Measurements from ENCODE around the gene AURKAIP1.
"Not testable (repeated sequence)": the region's sequence is repeated elsewhere in the genome, so short reads cannot be mapped to it uniquely, and the experiment has no call there.

Gene AURKAIP1

DNA sequence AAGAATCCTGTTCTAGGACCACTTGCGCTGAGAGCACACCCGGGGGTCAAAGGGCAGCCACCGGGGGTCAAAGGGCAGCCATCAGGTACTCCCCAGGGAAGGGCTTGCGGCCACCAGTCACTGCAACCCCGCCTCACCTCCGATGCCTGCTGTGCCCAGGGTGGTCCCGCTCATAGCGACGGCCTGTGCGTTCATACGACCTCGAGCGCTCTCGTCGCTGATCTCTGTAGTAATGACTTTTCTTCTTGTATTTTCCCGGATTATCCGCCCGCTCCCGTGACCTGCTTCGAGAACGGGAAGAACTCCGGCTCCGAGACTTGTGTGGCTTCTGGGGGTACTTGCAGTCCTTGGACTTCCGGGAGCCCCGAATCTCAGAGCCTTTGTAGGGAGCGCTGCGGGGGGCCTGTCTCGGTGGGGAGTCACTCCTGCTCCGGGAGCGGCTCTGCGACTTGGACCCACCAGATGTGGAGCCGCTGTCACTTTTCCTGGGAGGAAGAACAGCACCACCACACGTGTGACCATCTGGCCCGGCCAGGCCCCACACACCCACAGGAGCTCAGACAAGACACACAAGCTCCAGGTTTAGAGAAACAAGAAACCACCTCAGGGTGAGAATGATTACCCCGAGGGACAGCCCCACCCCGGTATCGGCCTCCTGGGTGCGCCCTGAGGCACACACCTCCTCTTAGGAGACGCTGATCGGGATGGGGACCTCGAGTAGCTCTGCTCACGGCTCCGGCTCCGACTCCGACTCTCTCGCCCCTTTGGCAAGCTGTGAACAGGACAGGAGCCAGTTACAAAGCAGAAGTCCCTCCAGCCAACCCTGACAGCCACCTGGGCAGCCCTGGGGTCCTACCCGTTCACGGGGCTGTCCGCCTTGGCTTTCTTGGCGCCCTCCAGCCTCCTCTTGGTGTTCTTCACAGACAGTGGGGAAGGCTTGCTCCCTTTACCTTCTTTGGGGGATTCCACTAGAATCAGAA, 12.4 kb upstream of the AURKAIP1 start:
- TF ChIP-seq, protein P1, sequence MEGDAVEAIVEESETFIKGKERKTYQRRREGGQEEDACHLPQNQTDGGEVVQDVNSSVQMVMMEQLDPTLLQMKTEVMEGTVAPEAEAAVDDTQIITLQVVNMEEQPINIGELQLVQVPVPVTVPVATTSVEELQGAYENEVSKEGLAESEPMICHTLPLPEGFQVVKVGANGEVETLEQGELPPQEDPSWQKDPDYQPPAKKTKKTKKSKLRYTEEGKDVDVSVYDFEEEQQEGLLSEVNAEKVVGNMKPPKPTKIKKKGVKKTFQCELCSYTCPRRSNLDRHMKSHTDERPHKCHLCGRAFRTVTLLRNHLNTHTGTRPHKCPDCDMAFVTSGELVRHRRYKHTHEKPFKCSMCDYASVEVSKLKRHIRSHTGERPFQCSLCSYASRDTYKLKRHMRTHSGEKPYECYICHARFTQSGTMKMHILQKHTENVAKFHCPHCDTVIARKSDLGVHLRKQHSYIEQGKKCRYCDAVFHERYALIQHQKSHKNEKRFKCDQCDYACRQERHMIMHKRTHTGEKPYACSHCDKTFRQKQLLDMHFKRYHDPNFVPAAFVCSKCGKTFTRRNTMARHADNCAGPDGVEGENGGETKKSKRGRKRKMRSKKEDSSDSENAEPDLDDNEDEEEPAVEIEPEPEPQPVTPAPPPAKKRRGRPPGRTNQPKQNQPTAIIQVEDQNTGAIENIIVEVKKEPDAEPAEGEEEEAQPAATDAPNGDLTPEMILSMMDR (IDR thresholded peaks at IDR 0.05; ENCODE audit: insufficient read depth, low read length, missing control alignments) = no peak
- CTCF ChIA-PET = interaction anchor here (1.0 to 9.9 kb wide), 6 partner anchors 9 to 15 kb away, joined by 3 to 66 read pairs (median 5); partner anchors contain the start of genes AURKAIP1 and CCNL2
- H3K4me3 ChIP-seq (ENCODE audit: low read depth, low read length) = no peak overlapping the region
- no peak for DNase-seq (ENCODE audit: low read depth, low spot score)
- POLR2A ChIA-PET = interaction anchor here (1.1 to 1.8 kb wide), 3 partner anchors 12 kb away, joined by 3 to 6 read pairs (median 5); partner anchors contain the start of genes AURKAIP1 and CCNL2

DNA sequence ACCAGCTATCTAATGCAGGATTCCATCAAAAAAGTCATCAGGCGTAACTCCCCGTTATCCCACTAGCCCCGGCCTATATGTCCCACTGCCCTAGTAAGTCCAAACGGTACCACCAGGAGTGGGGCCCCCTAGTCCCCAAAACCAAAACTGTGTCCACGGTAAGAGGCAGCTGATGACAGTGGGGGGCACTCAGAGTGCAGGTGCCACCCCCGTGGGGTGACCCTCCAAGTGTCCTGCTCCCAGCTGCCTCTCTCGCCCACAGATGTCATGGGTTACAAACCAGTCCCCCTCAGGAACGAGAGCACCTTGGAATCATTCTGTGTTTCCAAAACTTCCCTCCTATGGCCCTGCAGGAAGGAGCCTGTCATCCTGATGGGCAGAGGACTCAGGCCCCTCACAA, 10.9 kb upstream of the AURKAIP1 start:
- POLR2A ChIA-PET = interaction anchor here (0.6 to 1.8 kb wide), 4 partner anchors 10 to 192 kb away, joined by 3 to 8 read pairs (median 6); partner anchors contain the start of genes AURKAIP1 and CCNL2
- TF ChIP-seq, protein P1 (IDR thresholded peaks at IDR 0.05; ENCODE audit: insufficient read depth, low read length, missing control alignments) = no peak
- no peak for DNase-seq (ENCODE audit: low read depth, low spot score)
- no peak overlapping the region for H3K4me3 ChIP-seq (ENCODE audit: low read depth, low read length)
- CTCF ChIA-PET = interaction anchor here (1.1 to 9.9 kb wide), 3 partner anchors 14 to 42 kb away, joined by 3 to 66 read pairs (median 9); partner anchors contain the start of gene CCNL2

DNA sequence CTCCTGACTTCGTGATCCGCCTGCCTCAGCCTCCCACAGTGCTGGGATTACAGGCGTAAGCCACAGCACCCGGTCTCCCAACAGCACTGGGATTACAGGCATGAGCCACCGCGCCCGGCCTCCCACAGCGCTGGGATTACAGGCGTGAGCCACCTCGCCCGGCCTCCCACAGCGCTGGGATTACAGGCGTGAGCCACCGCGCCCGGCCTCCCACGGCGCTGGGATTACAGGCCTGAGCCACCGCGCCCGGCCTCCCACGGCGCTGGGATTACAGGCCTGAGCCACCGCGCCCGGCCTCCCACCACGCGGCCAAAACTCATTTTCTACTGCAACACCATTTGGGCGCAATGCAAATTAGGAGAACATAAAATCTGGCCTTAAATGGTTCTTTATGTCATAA, 10.3 kb upstream of the AURKAIP1 start:
- H3K4me3 ChIP-seq (ENCODE audit: low read depth, low read length); DNase-seq (ENCODE audit: low read depth, low spot score): not testable (repeated sequence)
- CTCF ChIA-PET = interaction anchor here (1.1 to 9.9 kb wide), 2 partner anchors 15 to 42 kb away, joined by 3 to 66 read pairs; partner anchors contain the start of gene CCNL2
- POLR2A ChIA-PET = interaction anchor here (0.6 to 1.8 kb wide), 2 partner anchors 10 to 193 kb away, joined by 3 to 8 read pairs; partner anchors contain the start of gene AURKAIP1

DNA sequence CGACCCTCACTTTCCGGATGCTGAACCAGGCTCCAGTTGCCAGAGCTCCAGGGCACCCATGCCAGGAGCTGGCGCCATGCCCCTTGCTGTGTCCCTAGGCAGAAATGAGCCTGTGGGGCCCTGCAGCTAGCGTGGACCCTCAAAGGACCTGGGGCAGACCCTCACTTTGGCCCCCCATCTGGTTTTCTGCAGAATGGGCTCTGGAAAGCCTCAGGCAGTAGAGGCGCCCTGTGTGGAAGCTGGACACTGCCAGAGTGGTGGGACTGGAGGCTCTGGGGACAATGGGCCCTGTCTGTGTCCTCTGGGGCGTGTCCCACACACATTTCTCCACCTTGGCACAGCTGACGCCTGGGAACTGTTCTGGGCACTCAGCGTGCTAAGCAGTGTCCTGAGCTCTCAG, 6.3 kb upstream of the AURKAIP1 start:
- POLR2A ChIA-PET = no interaction called here
- TF ChIP-seq, protein P1 (IDR thresholded peaks at IDR 0.05; ENCODE audit: insufficient read depth, low read length, missing control alignments) = no peak
- CTCF ChIA-PET = interaction anchor here (2.5 kb wide), 1 partner anchor 19 kb away, joined by 8 read pairs; no protein-coding TSS in a partner anchor
- no peak overlapping the region for H3K4me3 ChIP-seq (ENCODE audit: low read depth, low read length)
- no peak for DNase-seq (ENCODE audit: low read depth, low spot score)

DNA sequence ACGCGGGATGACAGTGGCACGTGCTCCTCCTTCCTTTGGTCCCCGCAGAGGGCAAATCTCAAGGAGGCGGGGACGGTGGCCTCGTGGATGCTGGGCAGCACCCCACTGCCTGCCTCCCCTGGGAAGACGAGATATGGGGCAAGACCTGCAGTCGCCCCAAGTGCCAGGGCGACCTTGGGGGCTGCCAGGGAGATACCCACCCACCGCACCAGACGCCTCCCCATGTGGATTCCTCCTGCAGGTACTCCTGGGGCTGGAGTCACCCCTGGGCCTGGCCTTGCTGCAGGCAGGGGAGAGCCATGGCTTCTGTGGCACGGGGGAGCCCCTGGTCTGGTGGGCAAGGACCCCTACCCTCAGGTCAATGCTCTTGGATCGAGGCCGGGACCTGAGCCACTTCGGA, 5.9 kb upstream of the AURKAIP1 start:
- ChIA-PET CTCF (interaction anchor here (2.5 kb wide), 1 partner anchor 20 kb away, joined by 8 read pairs; no protein-coding TSS in a partner anchor), POLR2A (no interaction called here)
- no peak for DNase-seq (ENCODE audit: low read depth, low spot score)
- no peak overlapping the region for H3K4me3 ChIP-seq (ENCODE audit: low read depth, low read length)
- TF ChIP-seq, protein P1 (IDR thresholded peaks at IDR 0.05; ENCODE audit: insufficient read depth, low read length, missing control alignments) = no peak

DNA sequence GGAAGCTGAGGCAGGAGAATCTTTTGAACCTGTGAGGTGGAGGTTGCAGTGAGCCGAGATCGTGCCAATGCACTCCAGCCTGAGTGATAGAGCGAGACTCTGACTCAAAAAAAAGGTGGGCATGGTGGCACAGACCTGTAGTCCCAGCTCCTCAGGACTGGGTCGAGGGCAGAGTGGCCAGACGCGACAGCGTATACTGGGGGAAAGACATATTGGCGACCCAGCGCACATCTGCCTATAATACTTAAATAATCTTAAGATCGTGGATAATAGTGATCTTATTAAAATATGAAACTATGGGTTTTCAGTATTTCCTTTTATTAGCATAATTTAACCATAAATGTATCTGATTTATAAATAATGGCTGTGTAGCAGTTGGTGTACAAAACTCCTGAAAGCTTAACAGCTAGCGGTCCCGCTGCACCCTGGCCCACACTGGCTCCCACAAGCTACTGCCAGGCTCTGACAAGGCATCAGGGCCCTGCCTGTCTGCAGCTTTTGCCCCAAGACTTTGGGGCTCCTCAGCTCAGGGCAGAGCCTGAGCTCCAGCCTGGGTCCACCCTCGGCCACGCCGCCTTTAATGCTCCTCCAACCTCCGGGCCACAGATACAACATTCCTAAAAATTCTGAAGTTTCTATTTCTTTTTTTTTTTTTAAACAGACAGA, 2.7 kb upstream of the AURKAIP1 start:
- TF ChIP-seq, protein P1 (IDR thresholded peaks at IDR 0.05; ENCODE audit: insufficient read depth, low read length, missing control alignments) = no peak
- DNase-seq (ENCODE audit: low read depth, low spot score) = no peak
- ChIA-PET CTCF (interaction anchor here (1.4 to 1.5 kb wide), 2 partner anchors 21 to 128 kb away, joined by 3 to 7 read pairs; partner anchors contain the start of gene CCNL2), POLR2A (no interaction called here)
- no peak overlapping the region for H3K4me3 ChIP-seq (ENCODE audit: low read depth, low read length)
